ENCODE results near the gene RBPJL. TPM values are rescaled to one million over a fixed set of nuclear protein-coding genes. Genes with fewer than 3 reads are reported as not detected.

RBPJL gene
- total and polyA plus RNA-seq, 2 of the 13 experiments (the other 11 are each of a cell fraction or from before 2014, with no cell fraction given) = not detected

DNA sequence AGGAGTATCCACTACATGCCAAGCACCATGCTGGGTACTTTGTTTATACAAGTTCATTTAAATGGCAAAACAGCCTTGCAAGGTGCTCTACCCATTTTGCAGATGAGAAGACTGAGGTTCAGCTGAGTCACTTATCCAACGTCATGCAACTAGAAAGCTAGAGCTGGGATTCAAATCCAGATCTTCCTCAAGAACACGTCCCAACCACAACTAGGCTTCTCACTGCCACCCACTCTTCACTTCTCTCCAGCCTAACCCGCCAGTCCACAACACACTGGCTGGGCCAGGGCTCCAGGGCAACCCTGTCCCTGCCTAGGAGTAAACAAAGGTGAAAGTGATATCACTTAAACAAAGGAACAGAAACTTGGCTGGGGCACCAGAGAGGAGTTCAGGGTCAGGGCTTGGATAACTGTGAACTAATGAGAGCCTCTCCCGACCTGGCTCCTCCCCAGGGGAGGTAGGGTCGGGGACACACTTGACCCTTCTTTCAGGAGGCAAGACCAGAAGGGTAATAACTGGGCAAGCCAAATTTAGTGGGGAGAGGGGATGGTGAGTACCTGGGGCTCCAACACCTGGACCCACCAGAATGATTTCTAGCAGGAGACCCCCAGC lies 33.7 kb downstream of the RBPJL start (continued):
- TF ChIP-seq FIP1L1 (IDR thresholded peaks at IDR 0.05; ENCODE audit: borderline replicate concordance, insufficient read depth, low read depth, low read length) = no peak
- TF ChIP-seq, protein P1, sequence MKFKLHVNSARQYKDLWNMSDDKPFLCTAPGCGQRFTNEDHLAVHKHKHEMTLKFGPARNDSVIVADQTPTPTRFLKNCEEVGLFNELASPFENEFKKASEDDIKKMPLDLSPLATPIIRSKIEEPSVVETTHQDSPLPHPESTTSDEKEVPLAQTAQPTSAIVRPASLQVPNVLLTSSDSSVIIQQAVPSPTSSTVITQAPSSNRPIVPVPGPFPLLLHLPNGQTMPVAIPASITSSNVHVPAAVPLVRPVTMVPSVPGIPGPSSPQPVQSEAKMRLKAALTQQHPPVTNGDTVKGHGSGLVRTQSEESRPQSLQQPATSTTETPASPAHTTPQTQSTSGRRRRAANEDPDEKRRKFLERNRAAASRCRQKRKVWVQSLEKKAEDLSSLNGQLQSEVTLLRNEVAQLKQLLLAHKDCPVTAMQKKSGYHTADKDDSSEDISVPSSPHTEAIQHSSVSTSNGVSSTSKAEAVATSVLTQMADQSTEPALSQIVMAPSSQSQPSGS (CRISPR knock-in tag; IDR thresholded peaks at IDR 0.05) = peak; percentile 53; the same call in 1 of the 2 replicates
- TF ChIP-seq, protein P2, sequence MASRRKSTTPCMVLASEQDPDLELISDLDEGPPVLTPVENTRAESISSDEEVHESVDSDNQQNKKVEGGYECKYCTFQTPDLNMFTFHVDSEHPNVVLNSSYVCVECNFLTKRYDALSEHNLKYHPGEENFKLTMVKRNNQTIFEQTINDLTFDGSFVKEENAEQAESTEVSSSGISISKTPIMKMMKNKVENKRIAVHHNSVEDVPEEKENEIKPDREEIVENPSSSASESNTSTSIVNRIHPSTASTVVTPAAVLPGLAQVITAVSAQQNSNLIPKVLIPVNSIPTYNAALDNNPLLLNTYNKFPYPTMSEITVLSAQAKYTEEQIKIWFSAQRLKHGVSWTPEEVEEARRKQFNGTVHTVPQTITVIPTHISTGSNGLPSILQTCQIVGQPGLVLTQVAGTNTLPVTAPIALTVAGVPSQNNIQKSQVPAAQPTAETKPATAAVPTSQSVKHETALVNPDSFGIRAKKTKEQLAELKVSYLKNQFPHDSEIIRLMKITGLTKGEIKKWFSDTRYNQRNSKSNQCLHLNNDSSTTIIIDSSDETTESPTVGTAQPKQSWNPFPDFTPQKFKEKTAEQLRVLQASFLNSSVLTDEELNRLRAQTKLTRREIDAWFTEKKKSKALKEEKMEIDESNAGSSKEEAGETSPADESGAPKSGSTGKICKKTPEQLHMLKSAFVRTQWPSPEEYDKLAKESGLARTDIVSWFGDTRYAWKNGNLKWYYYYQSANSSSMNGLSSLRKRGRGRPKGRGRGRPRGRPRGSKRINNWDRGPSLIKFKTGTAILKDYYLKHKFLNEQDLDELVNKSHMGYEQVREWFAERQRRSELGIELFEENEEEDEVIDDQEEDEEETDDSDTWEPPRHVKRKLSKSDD (CRISPR knock-in tag; IDR thresholded peaks at IDR 0.05; ENCODE audit: low read depth) = no peak
- TF ChIP-seq, protein P3, sequence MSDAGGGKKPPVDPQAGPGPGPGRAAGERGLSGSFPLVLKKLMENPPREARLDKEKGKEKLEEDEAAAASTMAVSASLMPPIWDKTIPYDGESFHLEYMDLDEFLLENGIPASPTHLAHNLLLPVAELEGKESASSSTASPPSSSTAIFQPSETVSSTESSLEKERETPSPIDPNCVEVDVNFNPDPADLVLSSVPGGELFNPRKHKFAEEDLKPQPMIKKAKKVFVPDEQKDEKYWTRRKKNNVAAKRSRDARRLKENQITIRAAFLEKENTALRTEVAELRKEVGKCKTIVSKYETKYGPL (CRISPR knock-in tag; IDR thresholded peaks at IDR 0.05) = no peak
- TF ChIP-seq SMAD1 (CRISPR knock-in tag; IDR thresholded peaks at IDR 0.05; ENCODE audit: borderline replicate concordance, low read depth) = no peak
- no peak for TF ChIP-seq SNAPC2 (CRISPR knock-in tag; IDR thresholded peaks at IDR 0.05)
- peak; percentile 53; the same call in 1 of the 2 replicates for TF ChIP-seq FOXK2 (IDR thresholded peaks at IDR 0.05)
- peak; percentile 36; the same call in 1 of the 2 replicates for TF ChIP-seq ESRRA (CRISPR knock-in tag; IDR thresholded peaks at IDR 0.05; ENCODE audit: low read depth)
- peak; percentile 58; the same call in 1 of the 2 replicates for TF ChIP-seq TSC22D2 (CRISPR knock-in tag; IDR thresholded peaks at IDR 0.05; ENCODE audit: borderline replicate concordance)
- TF ChIP-seq SPEN (CRISPR knock-in tag; IDR thresholded peaks at IDR 0.05; ENCODE audit: low read depth) = no peak; the same call in 1 of the 2 replicates
- TF ChIP-seq, protein P4, sequence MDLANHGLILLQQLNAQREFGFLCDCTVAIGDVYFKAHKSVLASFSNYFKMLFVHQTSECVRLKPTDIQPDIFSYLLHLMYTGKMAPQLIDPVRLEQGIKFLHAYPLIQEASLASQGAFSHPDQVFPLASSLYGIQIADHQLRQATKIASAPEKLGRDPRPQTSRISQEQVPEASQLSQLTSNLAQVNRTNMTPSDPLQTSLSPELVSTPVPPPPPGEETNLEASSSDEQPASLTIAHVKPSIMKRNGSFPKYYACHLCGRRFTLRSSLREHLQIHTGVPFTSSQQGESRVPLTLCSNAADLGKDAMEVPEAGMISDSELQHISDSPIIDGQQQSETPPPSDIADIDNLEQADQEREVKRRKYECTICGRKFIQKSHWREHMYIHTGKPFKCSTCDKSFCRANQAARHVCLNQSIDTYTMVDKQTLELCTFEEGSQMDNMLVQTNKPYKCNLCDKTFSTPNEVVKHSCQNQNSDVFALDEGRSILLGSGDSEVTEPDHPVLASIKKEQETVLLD (CRISPR knock-in tag; IDR thresholded peaks at IDR 0.05; ENCODE audit: low read depth) = no peak
- TF ChIP-seq, protein P5, sequence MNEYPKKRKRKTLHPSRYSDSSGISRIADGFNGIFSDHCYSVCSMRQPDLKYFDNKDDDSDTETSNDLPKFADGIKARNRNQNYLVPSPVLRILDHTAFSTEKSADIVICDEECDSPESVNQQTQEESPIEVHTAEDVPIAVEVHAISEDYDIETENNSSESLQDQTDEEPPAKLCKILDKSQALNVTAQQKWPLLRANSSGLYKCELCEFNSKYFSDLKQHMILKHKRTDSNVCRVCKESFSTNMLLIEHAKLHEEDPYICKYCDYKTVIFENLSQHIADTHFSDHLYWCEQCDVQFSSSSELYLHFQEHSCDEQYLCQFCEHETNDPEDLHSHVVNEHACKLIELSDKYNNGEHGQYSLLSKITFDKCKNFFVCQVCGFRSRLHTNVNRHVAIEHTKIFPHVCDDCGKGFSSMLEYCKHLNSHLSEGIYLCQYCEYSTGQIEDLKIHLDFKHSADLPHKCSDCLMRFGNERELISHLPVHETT (CRISPR knock-in tag; conservative IDR thresholded peaks at IDR 0.05) = no peak
- TF ChIP-seq SAP130 (CRISPR knock-in tag; IDR thresholded peaks at IDR 0.05; ENCODE audit: low read depth) = peak; percentile 54
- peak; percentile 50; the same call in 1 of the 2 replicates for TF ChIP-seq RFX3 (CRISPR knock-in tag; IDR thresholded peaks at IDR 0.05)
- no peak for TF ChIP-seq SP140L (CRISPR knock-in tag; IDR thresholded peaks at IDR 0.05; ENCODE audit: borderline replicate concordance)
- TF ChIP-seq GZF1 (CRISPR knock-in tag; IDR thresholded peaks at IDR 0.05) = no peak
- peak; percentile 41; the same call in 1 of the 2 replicates for TF ChIP-seq NCOR1 (IDR thresholded peaks at IDR 0.05; ENCODE audit: borderline replicate concordance, low read length)
- no peak for TF ChIP-seq ZNF101 (CRISPR knock-in tag; IDR thresholded peaks at IDR 0.05; ENCODE audit: borderline replicate concordance, low read depth)
- no peak for TF ChIP-seq NAIF1 (CRISPR knock-in tag; IDR thresholded peaks at IDR 0.05; ENCODE audit: borderline replicate concordance)
- TF ChIP-seq STAG1 (CRISPR knock-in tag; IDR thresholded peaks at IDR 0.05) = peak; percentile 14
- TF ChIP-seq FOXO1 (CRISPR knock-in tag; IDR thresholded peaks at IDR 0.05) = peak; percentile 89

All from HepG2 (cell line).